ENCODE data around the gene COQ2.
A peak's percentile ranks its signal among the peaks of the same experiment; 100 is the strongest.

COQ2 gene

DNA sequence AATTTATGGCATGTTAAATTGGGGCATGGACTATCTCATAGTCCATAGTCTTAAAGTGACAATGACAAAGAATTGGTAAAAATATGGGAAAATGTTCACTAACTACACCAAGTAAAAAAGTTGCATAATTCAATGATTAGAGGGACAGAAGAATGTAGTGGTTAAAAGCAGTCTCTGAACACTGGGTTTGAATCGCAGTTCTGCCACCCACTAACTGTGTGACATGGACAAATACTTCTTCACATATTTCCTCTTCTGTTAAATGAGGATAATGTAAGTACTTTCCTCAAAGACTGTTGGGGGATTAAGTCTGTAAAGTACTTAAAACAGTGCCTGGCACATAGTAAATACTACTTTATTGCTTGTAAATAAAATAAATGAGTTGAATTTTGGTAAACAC lies 15.3 kb downstream of the COQ2 start:
- CTCF ChIA-PET = no interaction called here
- Mint-ChIP-seq H3K4me3 (no peak overlapping the region), H3K36me3 (peaks cover 33% of the 10 kb centered on the region), H3K27me3 (no peaks in the 10 kb centered on the region), H3K9me3 (no peaks in the 10 kb centered on the region), H3K27ac (no peak overlapping the region), H3K4me1 (peaks cover 6% of the 10 kb centered on the region)
- no peak for DNase-seq

DNA sequence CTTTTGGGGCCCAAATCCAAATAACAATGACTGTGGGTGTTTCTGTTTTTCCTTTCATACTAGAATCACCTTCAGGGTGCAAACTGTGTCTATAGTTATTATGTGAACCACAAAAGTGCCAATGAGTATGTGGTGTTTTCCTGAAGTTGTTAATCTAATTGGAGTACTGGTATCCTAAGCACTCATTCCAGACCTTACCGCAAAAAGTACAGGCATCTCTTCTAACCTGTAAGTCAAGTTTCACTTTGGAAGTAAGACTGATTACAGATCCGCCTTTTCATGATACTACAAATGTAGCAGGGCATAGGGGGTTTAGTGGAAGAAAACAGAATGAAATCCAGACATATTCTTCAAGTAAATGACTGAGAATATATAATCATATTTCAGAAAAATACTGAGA lies 16.1 kb downstream of the COQ2 start:
- CTCF ChIA-PET = interaction anchor here (0.6 to 4.3 kb wide), 6 partner anchors 13 to 197 kb away, joined by 3 to 33 read pairs (median 4); no protein-coding TSS in a partner anchor
- DNase-seq = no peak
- Mint-ChIP-seq H3K36me3 (peaks cover 33% of the 10 kb centered on the region), H3K27me3 (no peaks in the 10 kb centered on the region), H3K9me3 (no peaks in the 10 kb centered on the region), H3K4me3 (no peak overlapping the region), H3K27ac (no peak overlapping the region), H3K4me1 (peaks cover 6% of the 10 kb centered on the region)

DNA sequence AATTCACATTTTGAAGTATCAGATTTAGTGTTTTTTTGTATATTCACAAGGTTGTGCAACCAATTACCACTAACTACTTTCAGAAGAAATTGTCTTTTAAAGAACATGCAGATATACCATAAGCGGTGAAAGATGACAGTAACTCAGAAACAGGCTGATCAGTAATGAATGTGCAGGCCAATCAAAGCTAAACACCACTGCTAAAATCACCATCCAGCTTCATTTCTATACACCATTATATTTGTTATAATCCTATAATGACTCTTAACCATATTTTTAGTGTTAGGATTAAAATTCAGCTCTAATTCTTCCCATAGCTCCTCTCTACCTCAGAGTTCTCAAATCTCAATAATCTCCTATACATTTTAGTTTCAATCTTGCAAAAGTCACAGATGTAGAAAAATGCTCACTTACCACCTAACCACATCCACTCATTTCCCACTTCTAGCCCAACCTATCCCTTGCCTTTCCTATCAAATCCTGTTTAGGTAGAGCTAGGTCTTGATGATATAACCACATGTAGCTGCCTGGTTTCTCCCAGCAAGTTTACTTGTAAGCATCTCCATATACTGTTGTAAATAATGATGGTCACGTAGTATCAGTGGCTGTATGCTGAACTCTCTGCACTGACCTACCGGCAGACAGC lies 16.6 kb downstream of the COQ2 start:
- H3K9me3 Mint-ChIP-seq = no peaks in the 10 kb centered on the region
- no peak overlapping the region for H3K27ac Mint-ChIP-seq
- peaks cover 6% of the 10 kb centered on the region for H3K4me1 Mint-ChIP-seq
- DNase-seq = no peak
- CTCF ChIA-PET = interaction anchor here (0.6 to 4.3 kb wide), 8 partner anchors 13 to 197 kb away, joined by 3 to 33 read pairs (median 3); no protein-coding TSS in a partner anchor
- no peaks in the 10 kb centered on the region for H3K27me3 Mint-ChIP-seq
- H3K36me3 Mint-ChIP-seq = peaks cover 30% of the 10 kb centered on the region
- no peak overlapping the region for H3K4me3 Mint-ChIP-seq

DNA sequence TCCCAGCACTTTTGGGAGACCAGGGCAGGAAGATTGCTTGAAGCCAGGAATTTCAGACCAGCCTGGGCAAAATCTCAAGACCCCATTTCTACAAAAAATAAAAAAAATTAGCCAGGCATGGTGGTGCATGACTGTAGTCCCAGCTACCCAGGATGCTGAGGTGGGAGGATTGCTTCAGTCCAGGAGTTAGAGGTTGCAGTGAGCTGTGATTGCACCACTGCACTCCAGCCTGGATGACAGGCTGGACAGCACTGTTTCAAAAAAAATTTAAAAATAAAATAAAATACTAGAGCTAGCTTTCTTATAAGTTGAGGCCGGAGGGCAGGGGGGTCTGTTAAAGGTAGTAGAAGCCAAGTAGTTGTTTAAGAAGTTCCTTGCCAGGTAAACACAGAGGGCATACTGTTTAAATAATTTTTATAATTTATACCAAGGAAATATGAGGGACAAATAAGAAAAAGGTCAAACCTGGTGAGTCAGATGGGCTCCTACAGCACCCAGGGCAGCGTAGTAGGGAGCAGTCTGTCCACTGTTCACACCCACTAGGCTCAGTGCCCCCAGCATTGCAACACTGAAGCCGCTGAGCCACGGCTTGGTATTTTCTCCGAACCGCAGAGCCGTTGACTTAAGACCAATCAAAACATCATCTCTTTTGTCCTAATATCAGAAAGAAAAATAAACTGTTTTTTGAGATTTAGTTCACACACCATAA lies 17.3 kb downstream of the COQ2 start:
- Mint-ChIP-seq H3K4me1 (peaks cover 6% of the 10 kb centered on the region), H3K9me3 (no peaks in the 10 kb centered on the region), H3K4me3 (no peak overlapping the region), H3K27ac (no peak overlapping the region), H3K36me3 (peaks cover 28% of the 10 kb centered on the region), H3K27me3 (no peaks in the 10 kb centered on the region)
- CTCF ChIA-PET = interaction anchor here (0.6 to 4.3 kb wide), 13 partner anchors 10 to 197 kb away, joined by 3 to 33 read pairs (median 3); no protein-coding TSS in a partner anchor
- DNase-seq = no peak

DNA sequence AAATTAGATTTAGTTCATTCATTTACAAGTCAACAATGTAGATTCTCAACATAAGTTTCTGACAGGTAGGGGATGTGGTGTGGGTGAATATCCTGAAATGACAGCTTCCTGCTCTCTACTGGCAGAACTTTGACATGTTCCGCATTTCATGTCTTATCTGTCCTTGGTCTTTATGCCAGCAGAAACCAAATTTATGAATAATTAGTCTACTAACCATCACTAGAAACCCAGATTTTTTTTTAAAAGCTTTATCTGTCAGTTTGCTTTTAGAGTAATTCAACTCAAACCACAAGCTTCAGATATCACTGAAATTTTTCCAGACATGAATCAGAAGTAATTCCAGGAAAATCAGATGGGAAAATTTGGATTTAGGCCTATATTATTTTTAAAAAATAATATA lies 17.9 kb downstream of the COQ2 start:
- H3K27me3 Mint-ChIP-seq = no peaks in the 10 kb centered on the region
- H3K27ac Mint-ChIP-seq = no peak overlapping the region
- peaks cover 6% of the 10 kb centered on the region for H3K4me1 Mint-ChIP-seq
- DNase-seq = peak; percentile 28
- no peaks in the 10 kb centered on the region for H3K9me3 Mint-ChIP-seq
- CTCF ChIA-PET = interaction anchor here (0.6 to 4.3 kb wide), 12 partner anchors 10 to 215 kb away, joined by 3 to 33 read pairs (median 4); no protein-coding TSS in a partner anchor
- no peak overlapping the region for H3K4me3 Mint-ChIP-seq
- H3K36me3 Mint-ChIP-seq = peaks cover 32% of the 10 kb centered on the region

DNA sequence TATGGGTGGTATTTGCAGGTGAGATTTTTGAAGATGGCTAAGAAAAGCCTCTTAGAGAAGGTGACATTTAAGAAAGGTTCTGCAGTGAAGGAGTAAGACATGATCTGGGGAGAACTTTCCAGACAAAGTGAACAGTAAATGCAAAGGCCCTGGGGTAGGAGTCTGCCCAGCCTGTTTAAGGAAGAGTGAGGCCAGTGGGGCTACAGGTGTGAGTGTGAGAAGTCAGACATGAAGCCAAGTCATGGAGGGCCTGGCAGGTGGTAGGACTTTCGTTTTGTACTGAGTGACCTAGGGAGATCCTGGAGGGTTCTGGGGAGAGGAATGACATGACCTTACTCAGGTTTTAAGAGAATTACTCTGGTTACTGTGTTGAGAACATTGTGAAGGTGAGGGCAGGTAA lies 21.5 kb downstream of the COQ2 start:
- Mint-ChIP-seq H3K4me3 (no peak overlapping the region), H3K4me1 (peaks cover 18% of the 10 kb centered on the region), H3K9me3 (no peaks in the 10 kb centered on the region), H3K27me3 (no peaks in the 10 kb centered on the region), H3K36me3 (peaks cover 30% of the 10 kb centered on the region), H3K27ac (no peak overlapping the region)
- CTCF ChIA-PET = interaction anchor here (1.5 to 4.2 kb wide), 4 partner anchors 17 to 192 kb away, joined by 4 to 24 read pairs (median 18); partner anchors contain the start of gene COQ2
- DNase-seq = no peak

DNA sequence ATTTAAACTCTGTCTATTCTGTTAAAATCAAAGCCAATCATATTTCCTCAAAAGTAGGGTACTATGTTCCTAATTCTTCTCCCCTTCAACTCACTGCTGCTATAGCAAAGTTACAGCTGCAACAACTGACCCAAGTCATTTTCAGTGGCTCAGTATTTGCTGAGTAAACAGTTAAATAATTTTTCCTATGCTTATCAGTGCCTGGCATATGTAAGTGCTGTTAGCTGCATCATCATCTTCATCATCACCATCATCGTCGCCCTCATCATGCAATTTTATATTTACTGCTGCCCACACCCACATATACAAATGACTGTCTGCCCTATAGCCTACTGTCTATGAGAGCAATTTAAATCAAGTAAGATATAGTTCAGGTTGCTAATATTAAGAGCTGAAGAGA lies 21.9 kb downstream of the COQ2 start:
- Mint-ChIP-seq H3K4me1 (peaks cover 16% of the 10 kb centered on the region), H3K9me3 (no peaks in the 10 kb centered on the region), H3K27ac (no peak overlapping the region), H3K27me3 (no peaks in the 10 kb centered on the region), H3K4me3 (no peak overlapping the region), H3K36me3 (peaks cover 32% of the 10 kb centered on the region)
- CTCF ChIA-PET = interaction anchor here (0.7 to 4.2 kb wide), 9 partner anchors 9 to 228 kb away, joined by 3 to 24 read pairs (median 11); partner anchors contain the start of genes COPS4 and COQ2
- DNase-seq = no peak

DNA sequence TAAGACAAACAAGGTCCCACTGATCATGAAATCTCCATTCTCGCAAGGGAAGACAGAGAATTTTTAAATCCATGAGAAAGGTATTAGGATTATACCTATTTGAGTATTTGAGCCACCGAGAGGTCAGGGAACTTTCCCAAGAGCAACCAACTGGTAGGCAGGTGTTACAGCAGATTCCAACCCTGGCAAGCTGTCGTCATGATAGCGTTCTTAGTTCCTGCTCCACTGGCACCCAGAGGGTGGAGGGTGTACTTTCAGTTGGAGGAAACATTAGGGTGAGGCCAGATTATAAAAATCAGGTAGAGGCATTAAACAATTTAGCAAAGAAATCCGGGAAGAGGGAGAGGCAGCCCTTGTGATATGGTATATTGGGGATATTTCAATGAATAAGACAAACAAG lies 23.3 kb downstream of the COQ2 start:
- no peaks in the 10 kb centered on the region for H3K27me3 Mint-ChIP-seq
- H3K4me3 Mint-ChIP-seq = no peak overlapping the region
- CTCF ChIA-PET = interaction anchor here (1.0 to 4.2 kb wide), 10 partner anchors 10 to 210 kb away, joined by 3 to 24 read pairs (median 11); partner anchors contain the start of gene COQ2
- H3K4me1 Mint-ChIP-seq = peaks cover 13% of the 10 kb centered on the region
- no peak overlapping the region for H3K27ac Mint-ChIP-seq
- peaks cover 34% of the 10 kb centered on the region for H3K36me3 Mint-ChIP-seq
- DNase-seq = no peak
- H3K9me3 Mint-ChIP-seq = no peaks in the 10 kb centered on the region

DNA sequence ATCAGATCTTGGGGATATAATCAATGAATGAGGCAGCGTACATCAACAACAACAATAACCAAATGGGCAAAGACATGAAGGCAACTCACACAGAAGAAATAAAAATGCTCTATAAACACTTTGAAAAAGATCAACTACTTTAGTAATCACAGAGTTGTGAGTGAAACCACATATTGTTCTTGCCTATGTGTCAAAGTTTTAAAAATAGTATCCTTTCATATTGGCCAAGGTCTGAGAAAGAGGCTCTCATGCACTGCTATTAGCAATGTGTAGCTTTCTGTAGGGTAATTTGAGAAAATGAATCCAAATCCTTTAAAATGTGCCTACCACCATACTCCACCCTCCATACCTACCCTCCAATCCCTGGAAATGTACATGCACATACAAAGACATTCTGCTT lies 25.0 kb downstream of the COQ2 start:
- Mint-ChIP-seq H3K4me1 (peaks cover 18% of the 10 kb centered on the region), H3K9me3 (no peaks in the 10 kb centered on the region), H3K27ac (no peak overlapping the region), H3K4me3 (no peak overlapping the region), H3K27me3 (no peaks in the 10 kb centered on the region), H3K36me3 (peaks cover 31% of the 10 kb centered on the region)
- CTCF ChIA-PET = interaction anchor here (0.7 to 4.2 kb wide), 11 partner anchors 9 to 220 kb away, joined by 3 to 24 read pairs (median 4); partner anchors contain the start of gene COQ2
- no peak for DNase-seq

DNA sequence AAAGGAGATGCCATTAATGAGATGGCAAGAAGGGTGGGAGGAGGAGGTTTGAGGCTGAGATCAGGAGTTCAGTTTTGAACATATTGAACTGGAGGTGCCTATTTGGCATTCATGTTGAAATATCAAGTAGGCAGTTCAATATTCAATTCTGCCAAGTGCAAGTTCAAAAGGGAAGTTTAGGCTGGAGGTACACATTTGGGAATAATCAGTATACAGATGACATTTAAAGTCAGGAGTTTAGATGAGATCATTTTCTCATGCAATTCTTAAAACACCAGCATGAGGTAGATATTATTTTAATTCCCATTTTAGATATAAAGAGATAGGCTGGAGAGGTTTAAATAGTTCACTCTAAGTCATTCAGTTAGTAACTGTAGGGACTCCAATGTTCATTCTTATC lies 26.1 kb downstream of the COQ2 start:
- CTCF ChIA-PET = interaction anchor here (1.1 to 4.2 kb wide), 3 partner anchors 8 to 184 kb away, joined by 3 to 24 read pairs (median 10); no protein-coding TSS in a partner anchor
- peaks cover 31% of the 10 kb centered on the region for H3K36me3 Mint-ChIP-seq
- peaks cover 24% of the 10 kb centered on the region for H3K4me1 Mint-ChIP-seq
- H3K27ac Mint-ChIP-seq = no peak overlapping the region
- DNase-seq = no peak
- no peaks in the 10 kb centered on the region for H3K27me3 Mint-ChIP-seq
- no peaks in the 10 kb centered on the region for H3K9me3 Mint-ChIP-seq
- H3K4me3 Mint-ChIP-seq = no peak overlapping the region

DNA sequence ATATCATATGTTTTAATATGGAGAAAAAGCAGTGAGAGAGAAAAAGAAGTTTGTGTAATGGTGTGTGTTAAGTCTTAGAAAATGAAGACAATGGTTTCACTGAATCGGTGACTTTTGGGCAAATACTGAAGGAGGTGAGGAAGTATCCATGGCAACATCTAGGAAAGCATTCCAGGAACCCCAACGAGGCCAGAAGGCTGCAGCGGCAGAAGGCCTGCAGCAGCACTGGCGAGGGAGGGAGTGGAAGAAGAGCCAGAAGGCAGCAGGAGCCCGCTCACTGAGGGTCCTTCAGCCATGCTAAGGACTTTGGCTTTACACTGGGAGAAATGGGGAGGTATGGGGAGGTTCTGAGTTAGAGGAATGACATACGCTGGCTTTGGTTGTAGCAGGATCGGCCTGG lies 26.8 kb downstream of the COQ2 start:
- CTCF ChIA-PET = interaction anchor here (0.7 to 1.4 kb wide), 2 partner anchors 9 to 258 kb away, joined by 3 to 5 read pairs; no protein-coding TSS in a partner anchor
- no peak overlapping the region for H3K4me3 Mint-ChIP-seq
- H3K36me3 Mint-ChIP-seq = peaks cover 27% of the 10 kb centered on the region

DNA sequence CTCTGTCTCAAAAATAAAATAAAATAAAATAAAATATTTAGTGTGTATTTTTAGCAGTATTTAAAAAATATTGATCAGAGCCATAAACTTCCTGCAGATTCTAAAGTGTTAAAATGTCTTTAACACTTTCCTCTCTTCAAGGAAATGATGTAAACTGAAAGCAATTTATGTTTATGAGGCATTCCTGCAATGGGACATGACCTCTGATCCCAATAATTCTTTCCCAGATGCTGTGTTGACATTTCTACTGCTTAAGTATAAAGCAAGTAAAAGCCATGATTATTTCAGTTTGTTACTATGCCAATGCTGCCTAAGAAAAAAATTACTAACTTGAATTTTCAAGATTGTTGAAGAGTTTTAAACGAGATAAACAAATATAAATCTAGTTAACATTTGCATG lies 29.0 kb downstream of the COQ2 start:
- Mint-ChIP-seq H3K9me3 (no peaks in the 10 kb centered on the region), H3K27ac (no peak overlapping the region), H3K4me1 (peaks cover 49% of the 10 kb centered on the region), H3K36me3 (peaks cover 25% of the 10 kb centered on the region), H3K27me3 (no peaks in the 10 kb centered on the region), H3K4me3 (no peak overlapping the region)
- no peak for DNase-seq
- CTCF ChIA-PET = interaction anchor here (1.4 to 5.6 kb wide), 2 partner anchors 144 to 171 kb away, joined by 4 to 70 read pairs; partner anchors contain the start of gene PLAC8

More for the DNA sequence above, 26.8 kb downstream of the COQ2 start:
- DNase-seq = no peak
- Mint-ChIP-seq H3K9me3 (no peaks in the 10 kb centered on the region), H3K27ac (no peak overlapping the region), H3K4me1 (peaks cover 31% of the 10 kb centered on the region), H3K27me3 (no peaks in the 10 kb centered on the region)

DNA sequence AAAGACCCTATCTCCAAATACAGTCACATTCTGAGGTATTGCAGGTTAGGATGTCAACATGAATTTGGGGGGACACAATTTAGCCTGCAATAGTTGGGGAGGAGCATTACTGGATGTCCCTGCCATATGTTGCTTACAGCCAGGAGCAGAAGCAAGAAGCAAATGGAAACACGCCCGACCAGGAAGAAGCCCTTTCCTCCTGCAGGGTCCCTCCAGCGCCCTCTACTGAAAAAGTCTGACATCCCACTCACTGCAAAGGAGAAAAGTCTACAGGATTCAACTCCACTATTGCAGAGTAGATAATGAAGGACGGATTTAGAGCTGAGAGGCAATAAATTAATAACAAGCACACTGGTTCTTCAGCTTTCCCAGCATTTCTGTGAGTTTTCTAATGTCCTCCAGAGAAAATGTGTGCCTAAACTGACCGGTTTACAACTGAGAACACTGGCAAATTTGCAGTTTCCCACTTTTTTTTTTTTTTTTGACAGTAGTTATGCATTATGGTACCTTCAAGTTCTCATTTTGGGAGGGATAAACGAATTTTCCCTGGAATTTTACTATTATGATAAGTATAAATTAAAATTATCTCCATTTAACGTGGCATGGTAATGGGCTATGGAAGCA lies 31.7 kb downstream of the COQ2 start:
- Mint-ChIP-seq H3K4me3 (no peak overlapping the region), H3K9me3 (no peaks in the 10 kb centered on the region), H3K27me3 (no peaks in the 10 kb centered on the region), H3K27ac (no peak overlapping the region), H3K36me3 (peaks cover 12% of the 10 kb centered on the region), H3K4me1 (peaks cover 38% of the 10 kb centered on the region)
- DNase-seq = peak; percentile 87
- CTCF ChIA-PET = interaction anchor here (0.6 to 5.6 kb wide), 23 partner anchors 12 to 401 kb away, joined by 3 to 70 read pairs (median 5); partner anchors contain the start of genes COPS4 and PLAC8

DNA sequence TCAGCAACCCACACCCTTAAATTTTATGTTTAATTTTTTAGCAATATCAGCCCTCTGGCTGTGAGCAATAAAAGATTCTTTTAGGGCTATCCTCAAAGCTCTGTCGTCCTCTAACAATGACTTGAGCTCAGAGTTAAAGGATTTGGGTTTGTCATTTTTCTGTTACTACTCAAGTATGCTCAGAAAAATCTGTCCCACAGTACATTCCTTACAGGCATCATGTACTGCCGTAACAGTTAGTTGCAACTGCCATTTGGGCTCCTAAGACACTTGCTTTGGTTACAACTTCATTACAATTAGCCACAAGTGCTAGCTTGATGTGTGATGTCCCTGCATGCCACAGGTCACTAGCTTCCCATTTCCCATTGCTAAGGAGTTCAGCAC lies 33.2 kb downstream of the COQ2 start:
- Mint-ChIP-seq H3K27ac (no peak overlapping the region), H3K4me1 (peaks cover 40% of the 10 kb centered on the region), H3K36me3 (peaks cover 11% of the 10 kb centered on the region), H3K4me3 (no peak overlapping the region), H3K27me3 (peaks cover 7% of the 10 kb centered on the region), H3K9me3 (no peaks in the 10 kb centered on the region)
- CTCF ChIA-PET = interaction anchor here (0.7 to 5.6 kb wide), 12 partner anchors 8 to 179 kb away, joined by 3 to 70 read pairs (median 6); partner anchors contain the start of gene PLAC8
- no peak for DNase-seq

All from activated naive CD4-positive, alpha-beta T cell treated with anti-CD3 and anti-CD28 coated beads, Interleukin-2, amount 10 ng/mL, durations not matched to agents 7 days and 5 days (primary cell).